A673 (cell line): ENCODE data around the gene MXRA7.

ENCODE experiments used
- EZH2 ChIP-seq: fragments of 200-600 bp; sonication (generic); IDR thresholded peaks from 2 replicates; pipeline ENCODE4 v1.6.1; 2017; ENCODE audit warnings: borderline replicate concordance, low read depth, mild to moderate bottlenecking, mixed read lengths, antibody characterized with exemption, low read length; ENCODE audit not compliant: poor library complexity, severe bottlenecking
- TF ChIP-seq, protein P1 (sequence below): fragments of 300-800, 200-600 bp; sonication (generic); conservative IDR thresholded peaks from 2 replicates; pipeline ENCODE4 v1.5.1; 2017; ENCODE audit warnings: low read depth, mild to moderate bottlenecking, antibody characterized with exemption, low read length, moderate library complexity, mixed read lengths

DNA sequence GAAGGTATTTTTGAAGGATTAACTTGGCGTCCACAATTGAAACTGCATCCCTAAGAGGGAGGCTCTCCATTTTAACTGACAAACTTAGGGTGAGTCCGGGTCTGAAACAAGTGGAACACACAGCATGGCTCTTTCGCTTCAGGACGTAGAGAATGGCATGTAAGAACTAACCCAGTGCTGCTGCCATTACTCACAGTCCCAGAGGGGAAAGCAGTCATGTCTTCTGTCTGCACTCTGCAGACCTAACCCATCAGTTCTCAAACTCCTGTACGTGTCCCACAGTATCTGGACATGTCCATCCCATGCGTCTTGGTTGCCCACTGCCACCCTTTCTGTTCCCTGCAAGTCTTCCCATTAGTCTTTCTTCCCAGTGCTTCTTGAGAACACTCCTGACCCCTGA is 67.8 kb downstream of the MXRA7 start:
- TF ChIP-seq, protein P1, sequence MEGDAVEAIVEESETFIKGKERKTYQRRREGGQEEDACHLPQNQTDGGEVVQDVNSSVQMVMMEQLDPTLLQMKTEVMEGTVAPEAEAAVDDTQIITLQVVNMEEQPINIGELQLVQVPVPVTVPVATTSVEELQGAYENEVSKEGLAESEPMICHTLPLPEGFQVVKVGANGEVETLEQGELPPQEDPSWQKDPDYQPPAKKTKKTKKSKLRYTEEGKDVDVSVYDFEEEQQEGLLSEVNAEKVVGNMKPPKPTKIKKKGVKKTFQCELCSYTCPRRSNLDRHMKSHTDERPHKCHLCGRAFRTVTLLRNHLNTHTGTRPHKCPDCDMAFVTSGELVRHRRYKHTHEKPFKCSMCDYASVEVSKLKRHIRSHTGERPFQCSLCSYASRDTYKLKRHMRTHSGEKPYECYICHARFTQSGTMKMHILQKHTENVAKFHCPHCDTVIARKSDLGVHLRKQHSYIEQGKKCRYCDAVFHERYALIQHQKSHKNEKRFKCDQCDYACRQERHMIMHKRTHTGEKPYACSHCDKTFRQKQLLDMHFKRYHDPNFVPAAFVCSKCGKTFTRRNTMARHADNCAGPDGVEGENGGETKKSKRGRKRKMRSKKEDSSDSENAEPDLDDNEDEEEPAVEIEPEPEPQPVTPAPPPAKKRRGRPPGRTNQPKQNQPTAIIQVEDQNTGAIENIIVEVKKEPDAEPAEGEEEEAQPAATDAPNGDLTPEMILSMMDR, result no peak
- TF ChIP-seq EZH2, result no peak
